Loucy (cell line): Measurements from ENCODE around the gene STMND1.

Source experiments
- H2AFZ ChIP-seq: fragments of 200-600 bp; sonication (generic); 2 replicates; pipeline ENCODE4 v1.6.0; 2016; ENCODE audit warnings: antibody characterized with exemption, mild to moderate bottlenecking, low read length, moderate library complexity
- H3F3A ChIP-seq: fragments of 200-600 bp; 2 replicates; pipeline ENCODE4 v1.6.0; 2016; ENCODE audit warnings: antibody characterized with exemption, low read depth, mild to moderate bottlenecking
- H3K27me3 ChIP-seq: fragments of 200-600 bp; sonication (generic); 2 replicates; pipeline ENCODE4 v1.6.1; 2014; ENCODE audit warnings: low read length, mild to moderate bottlenecking; ENCODE audit not compliant: insufficient read depth, poor library complexity, severe bottlenecking
- H3K36me3 ChIP-seq: fragments of 200-600 bp; sonication (generic); 2 replicates; pipeline ENCODE4 v1.6.1; 2016; ENCODE audit warnings: low read length; ENCODE audit not compliant: insufficient read depth
- H3K4me1 ChIP-seq: fragments of 200-600 bp; sonication (generic); 2 replicates; pipeline ENCODE4 v1.5.1; 2014; ENCODE audit warnings: low read length, mild to moderate bottlenecking; ENCODE audit not compliant: insufficient read depth, poor library complexity, severe bottlenecking
- H3K4me2 ChIP-seq: fragments of 200-600 bp; sonication (generic); 2 replicates; pipeline ENCODE4 v1.6.0; 2014; ENCODE audit warnings: antibody characterized with exemption, low read length, low read depth, mild to moderate bottlenecking; ENCODE audit not compliant: poor library complexity, severe bottlenecking
- H3K4me3 ChIP-seq: fragments of 200-600 bp; sonication (generic); 2 replicates; pipeline ENCODE4 v1.5.1; 2014; ENCODE audit warnings: low read length, mild to moderate bottlenecking, mixed read lengths; ENCODE audit not compliant: poor library complexity, severe bottlenecking
- H3K79me2 ChIP-seq: fragments of 200-600 bp; sonication (generic); 2 replicates; pipeline ENCODE4 v1.6.1; 2014; ENCODE audit warnings: low read length; ENCODE audit not compliant: insufficient read depth
- H3K9ac ChIP-seq: fragments of 200-600 bp; sonication (generic); 2 replicates; pipeline ENCODE4 v1.6.0; 2014; ENCODE audit warnings: mild to moderate bottlenecking, low read depth, low read length, moderate library complexity; ENCODE audit not compliant: poor library complexity, severe bottlenecking
- H3K9me2 ChIP-seq: fragments of 200-600 bp; sonication (generic); replicated peaks from 2 replicates; pipeline ENCODE4 v1.6.1; 2016; ENCODE audit warnings: low read depth, low read length, mixed read lengths
- H3K9me3 ChIP-seq: fragments of 200-600 bp; sonication (generic); 2 replicates; pipeline ENCODE4 v1.6.1; 2014; ENCODE audit warnings: mild to moderate bottlenecking, antibody characterized with exemption, low read length, low read depth; ENCODE audit not compliant: insufficient read depth
- H4K20me1 ChIP-seq: fragments of 200-600 bp; sonication (generic); 2 replicates; pipeline ENCODE4 v1.6.0; 2014; ENCODE audit warnings: antibody characterized with exemption, low read length, mild to moderate bottlenecking; ENCODE audit not compliant: insufficient read depth, poor library complexity, severe bottlenecking
- CTCF ChIP-seq: fragments of 200-600 bp; sonication (generic); conservative IDR thresholded peaks from 2 replicates; pipeline ENCODE4 v1.5.1; 2014; ENCODE audit warnings: mild to moderate bottlenecking, antibody characterized with exemption, low read length
- EZH2phosphoT487 ChIP-seq: fragments of 200-600 bp; IDR thresholded peaks from 2 replicates; pipeline ENCODE4 v1.6.1; 2018; ENCODE audit warnings: antibody characterized with exemption, mild to moderate bottlenecking, moderate library complexity, borderline replicate concordance

The STMND1 gene

GRCh38 chr6:17159240-17159639 is 57.4 kb downstream of the STMND1 start:
- Histone ChIP-seq H4K20me1 (no peaks in the 10 kb centered on the region), H3K9me3 (no peaks in the 10 kb centered on the region), H3K27me3 (no peaks in the 10 kb centered on the region), H3K4me2 (no peak overlapping the region), H3K9ac (no peak overlapping the region), H3K4me1 (no peaks in the 10 kb centered on the region), H3K36me3 (no peaks in the 10 kb centered on the region), H3K9me2 (no peaks in the 10 kb centered on the region), H3K4me3 (no peak overlapping the region), H3F3A (no peaks in the 10 kb centered on the region), H3K79me2 (no peaks in the 10 kb centered on the region), H2AFZ (no peak overlapping the region)
- TF ChIP-seq CTCF (no peak), EZH2phosphoT487 (no peak)

GRCh38 chr6:17161076-17161475 is 59.2 kb downstream of the STMND1 start:
- H2AFZ ChIP-seq, result no peak overlapping the region
- TF ChIP-seq CTCF (no peak), EZH2phosphoT487 (no peak)
- H3F3A ChIP-seq, result no peaks in the 10 kb centered on the region
- no peaks in the 10 kb centered on the region for H3K79me2 ChIP-seq
- H3K9me2 ChIP-seq, result no peaks in the 10 kb centered on the region
- H3K36me3 ChIP-seq, result no peaks in the 10 kb centered on the region
- no peak overlapping the region for H3K4me2 ChIP-seq
- H3K27me3 ChIP-seq, result no peaks in the 10 kb centered on the region
- no peaks in the 10 kb centered on the region for H4K20me1 ChIP-seq
- H3K9me3 ChIP-seq, result no peaks in the 10 kb centered on the region
- H3K9ac ChIP-seq, result no peak overlapping the region
- H3K4me1 ChIP-seq, result no peaks in the 10 kb centered on the region
- no peak overlapping the region for H3K4me3 ChIP-seq

- Histone ChIP-seq H3K27me3 (no peaks in the 10 kb centered on the region), H3K36me3 (no peaks in the 10 kb centered on the region), H3K79me2 (no peaks in the 10 kb centered on the region), H4K20me1 (no peaks in the 10 kb centered on the region), H3K4me3 (no peak overlapping the region), H2AFZ (no peak overlapping the region), H3K9me2 (no peaks in the 10 kb centered on the region), H3K4me1 (no peaks in the 10 kb centered on the region), H3K4me2 (no peak overlapping the region), H3F3A (no peaks in the 10 kb centered on the region), H3K9me3 (no peaks in the 10 kb centered on the region), H3K9ac (no peak overlapping the region)
- TF ChIP-seq CTCF (no peak), EZH2phosphoT487 (no peak)
Observed at GRCh38 chr6:17165383-17165782, 63.5 kb downstream of the STMND1 start.
